Urinary bladder (tissue), 4 donors: ENCODE results near the gene SLC16A5. TPM values are rescaled to one million over a fixed set of nuclear protein-coding genes. Genes with fewer than 3 reads are reported as not detected.

Source experiments
- DNase-seq: peaks from one replicate; pipeline ENCODE4 v3.0.0-alpha.2; 2015; ENCODE audit errors: extremely low spot score
- H3K27ac ChIP-seq: one replicate; pipeline ENCODE4 v1.5.1; 2013; ENCODE audit warnings: low read depth, mild to moderate bottlenecking, moderate library complexity
- H3K36me3 ChIP-seq: one replicate; pipeline ENCODE4 v1.6.1; 2013; ENCODE audit warnings: mild to moderate bottlenecking, moderate library complexity; ENCODE audit not compliant: insufficient read depth
- H3K4me1 ChIP-seq: one replicate; pipeline ENCODE4 v1.6.1; 2013; ENCODE audit warnings: mild to moderate bottlenecking, moderate library complexity; ENCODE audit not compliant: insufficient read depth
- H3K4me3 ChIP-seq: one replicate; pipeline ENCODE4 v1.5.1; 2013; ENCODE audit warnings: low read depth, low read length
- WGBS: extraction: QIAGEN DNeasy Blood & Tissue Kit; methylation state at CpG from one replicate; pipeline ENCODE4 v1.1.7; 2013; 5-methylcytosine and 5-hydroxymethylcytosine counted together
- polyA plus RNA-seq: library from polyadenylated mRNA; stranded (reverse); fragments of 200-250 nt; gene quantifications from one replicate; pipeline ENCODE4 v1.2.3, GENCODE V29; 2013
- small RNA-seq: library from RNA; depleted of rRNA; stranded (forward); fragments of <200 nt; gene quantifications from one replicate; pipeline ENCODE3, GENCODE V24; 2014
- total RNA-seq: library from RNA; depleted of rRNA; stranded (reverse); fragments of >200 nt; gene quantifications from one replicate; pipeline ENCODE4 v1.2.3, GENCODE V29; 2014
- donor health status: healthy with polysubstance abuse.
- donor health status: healthy.

SLC16A5 gene
- total and polyA plus RNA-seq, 2 donors: 13.2 to 17.6 TPM

- DNase-seq: no peak
- WGBS: under 1% methylated on average over 35 of the region's 35 CpGs
- peak overlapping the region; percentile 74 for H3K4me3 ChIP-seq
- no peak overlapping the region for H3K27ac ChIP-seq
- no peaks in the 10 kb centered on the region for H3K36me3 ChIP-seq
- no peaks in the 10 kb centered on the region for H3K4me1 ChIP-seq
Measured at GRCh38 chr17:75153780-75154194, 66.0 kb downstream of the SLC16A5 start.

- Histone ChIP-seq H3K36me3 (no peaks in the 10 kb centered on the region), H3K4me1 (no peaks in the 10 kb centered on the region), H3K27ac (peak within 1 kb of the TSS; percentile 55), H3K4me3 (peak within 1 kb of the TSS; percentile 74)
- DNase-seq: peak; percentile 97
- WGBS: 2% methylated on average over 67 of the region's 67 CpGs
Measured at GRCh38 chr17:75154195-75155106, 66.7 kb downstream of the SLC16A5 start, which contains the start of gene JPT1. Gene JPT1 (minus strand): TSS chr17:75154512. CDS start chr17:75154397, 115 bp downstream.

- no peak for DNase-seq
- no peaks in the 10 kb centered on the region for H3K4me1 ChIP-seq
- WGBS: 89% methylated on average over 3 of the region's 3 CpGs
- H3K4me3 ChIP-seq: no peak overlapping the region
- no peaks in the 10 kb centered on the region for H3K36me3 ChIP-seq
- no peak overlapping the region for H3K27ac ChIP-seq
Measured at GRCh38 chr17:75155191-75155601, 67.4 kb downstream of the SLC16A5 start.

Small RNA genes lying within 50 kb of the gene (small RNA-seq; reads per million reads assigned to genes)
- not detected for gene AC111186.1
- gene RF00019: not detected
- gene RN7SL573P: not detected

Other genes starting within 250 kb of the SLC16A5 start
- 1.9 TPM for gene GRIN2C, start 228.1 kb upstream of the SLC16A5 start, total RNA-seq
- 0.47 TPM for gene GRIN2C, start 228.1 kb upstream of the SLC16A5 start, polyA plus RNA-seq
- gene FDXR, start 215.0 kb upstream of the SLC16A5 start, total RNA-seq: 3.7 TPM
- gene FDXR, start 215.0 kb upstream of the SLC16A5 start, polyA plus RNA-seq: 12.3 TPM
- gene FADS6, start 194.3 kb upstream of the SLC16A5 start, total RNA-seq: 0.48 TPM
- gene FADS6, start 194.3 kb upstream of the SLC16A5 start, polyA plus RNA-seq: 0.96 TPM
- 0.53 TPM for gene USH1G, start 164.7 kb upstream of the SLC16A5 start, total RNA-seq
- gene USH1G, start 164.7 kb upstream of the SLC16A5 start, polyA plus RNA-seq: 0.16 TPM
- gene OTOP2, start 163.7 kb upstream of the SLC16A5 start, total RNA-seq: not detected
- not detected for gene OTOP2, start 163.7 kb upstream of the SLC16A5 start, polyA plus RNA-seq
- not detected for gene OTOP3, start 152.1 kb upstream of the SLC16A5 start, total RNA-seq
- not detected for gene OTOP3, start 152.1 kb upstream of the SLC16A5 start, polyA plus RNA-seq
- gene HID1, start 115.2 kb upstream of the SLC16A5 start, total RNA-seq: 5.7 TPM
- gene HID1, start 115.2 kb upstream of the SLC16A5 start, polyA plus RNA-seq: 13.4 TPM
- gene CDR2L, start 100.3 kb upstream of the SLC16A5 start, total RNA-seq: 4.8 TPM
- 14.2 TPM for gene CDR2L, start 100.3 kb upstream of the SLC16A5 start, polyA plus RNA-seq
- 14.5 TPM for gene MRPL58, start 75.3 kb upstream of the SLC16A5 start, total RNA-seq
- gene MRPL58, start 75.3 kb upstream of the SLC16A5 start, polyA plus RNA-seq: 38.7 TPM
- 136 TPM for gene ATP5PD, start 41.0 kb upstream of the SLC16A5 start, total RNA-seq
- gene ATP5PD, start 41.0 kb upstream of the SLC16A5 start, polyA plus RNA-seq: 334 TPM
- 15.4 TPM for gene KCTD2, start 40.7 kb upstream of the SLC16A5 start, total RNA-seq
- gene KCTD2, start 40.7 kb upstream of the SLC16A5 start, polyA plus RNA-seq: 29.1 TPM
- 2.5 TPM for gene ARMC7, start 22.0 kb downstream of the SLC16A5 start, total RNA-seq
- gene ARMC7, start 22.0 kb downstream of the SLC16A5 start, polyA plus RNA-seq: 9.6 TPM
- gene NT5C, start 43.8 kb downstream of the SLC16A5 start, total RNA-seq: 29.8 TPM
- gene NT5C, start 43.8 kb downstream of the SLC16A5 start, polyA plus RNA-seq: 82.1 TPM
- 49.8 TPM for gene JPT1, start 66.6 kb downstream of the SLC16A5 start, total RNA-seq
- 43.9 TPM for gene JPT1, start 66.6 kb downstream of the SLC16A5 start, polyA plus RNA-seq
- 150 TPM for gene SUMO2, start 95.0 kb downstream of the SLC16A5 start, total RNA-seq
- 98.3 TPM for gene SUMO2, start 95.0 kb downstream of the SLC16A5 start, polyA plus RNA-seq
- 36.6 TPM for gene NUP85, start 117.7 kb downstream of the SLC16A5 start, total RNA-seq
- gene NUP85, start 117.7 kb downstream of the SLC16A5 start, polyA plus RNA-seq: 40.2 TPM
- 15.5 TPM for gene GGA3, start 173.7 kb downstream of the SLC16A5 start, total RNA-seq
- 29.7 TPM for gene GGA3, start 173.7 kb downstream of the SLC16A5 start, polyA plus RNA-seq
- 27.0 TPM for gene MRPS7, start 173.9 kb downstream of the SLC16A5 start, total RNA-seq
- 51.8 TPM for gene MRPS7, start 173.9 kb downstream of the SLC16A5 start, polyA plus RNA-seq
- gene MIF4GD, start 183.3 kb downstream of the SLC16A5 start, total RNA-seq: 9.0 TPM
- 42.9 TPM for gene MIF4GD, start 183.3 kb downstream of the SLC16A5 start, polyA plus RNA-seq
- 5.2 TPM for gene SLC25A19, start 201.5 kb downstream of the SLC16A5 start, total RNA-seq
- gene SLC25A19, start 201.5 kb downstream of the SLC16A5 start, polyA plus RNA-seq: 10.1 TPM